HG03066 (cell line): ENCODE data around the gene ARHGAP30.
A peak's percentile ranks its signal among the peaks of the same experiment; 100 is the strongest.
"Not testable (repeated sequence)": the region's sequence is repeated elsewhere in the genome, so short reads cannot be mapped to it uniquely, and the experiment has no call there.

ENCODE experiments used
- ATAC-seq: cut with Tn5 transposase; IDR thresholded peaks from one replicate; pipeline ENCODE4 v1.9.1; 2021; ENCODE audit warnings: low read depth; ENCODE audit not compliant: unreplicated experiment

The ARHGAP30 gene

GRCh38 chr1:161044535-161044907, 25.2 kb downstream of the ARHGAP30 start:
- no peak for ATAC-seq

GRCh38 chr1:161039546-161039945, 30.1 kb downstream of the ARHGAP30 start:
- ATAC-seq, result no peak

- no peak for ATAC-seq
Observed at GRCh38 chr1:161039154-161039545, 30.5 kb downstream of the ARHGAP30 start.

DNA sequence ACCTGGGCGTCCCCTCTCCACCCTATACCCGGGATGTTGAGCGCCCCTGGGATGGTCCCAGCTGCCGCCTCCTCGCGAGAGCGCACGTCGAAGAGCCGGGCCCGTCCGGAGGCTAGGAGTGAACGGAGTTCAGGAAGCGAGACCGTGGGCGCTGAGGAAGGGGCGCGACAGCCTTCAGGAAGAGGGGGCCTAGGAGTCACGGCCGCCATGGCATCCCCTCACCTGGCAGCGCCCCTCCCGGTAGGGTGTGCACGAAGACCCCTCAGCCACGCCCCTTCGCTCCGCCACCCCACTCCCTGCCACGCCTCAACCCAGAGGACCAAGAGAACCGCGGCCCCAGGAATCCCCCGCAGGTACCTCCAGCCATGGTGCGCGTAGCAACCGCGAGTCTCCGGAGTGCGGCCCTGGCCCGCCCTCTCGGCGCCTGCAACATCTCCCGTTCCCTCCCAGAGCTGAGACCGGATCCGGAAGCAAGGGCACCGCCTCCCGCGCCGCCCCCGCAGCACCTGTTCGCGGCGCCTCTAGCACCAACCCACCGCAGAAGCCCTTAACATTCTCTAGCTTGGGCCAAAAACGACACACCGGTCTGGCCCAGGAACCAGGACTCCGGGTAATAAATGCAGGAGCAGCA, 31.1 kb downstream of the ARHGAP30 start, which contains the start of gene TSTD1:
Gene TSTD1, minus strand, starts transcription at position 442 of the 631 bp plus-strand sequence. Its CDS starts 75 bp downstream, at position 367.
- ATAC-seq, result peak; percentile 86

DNA sequence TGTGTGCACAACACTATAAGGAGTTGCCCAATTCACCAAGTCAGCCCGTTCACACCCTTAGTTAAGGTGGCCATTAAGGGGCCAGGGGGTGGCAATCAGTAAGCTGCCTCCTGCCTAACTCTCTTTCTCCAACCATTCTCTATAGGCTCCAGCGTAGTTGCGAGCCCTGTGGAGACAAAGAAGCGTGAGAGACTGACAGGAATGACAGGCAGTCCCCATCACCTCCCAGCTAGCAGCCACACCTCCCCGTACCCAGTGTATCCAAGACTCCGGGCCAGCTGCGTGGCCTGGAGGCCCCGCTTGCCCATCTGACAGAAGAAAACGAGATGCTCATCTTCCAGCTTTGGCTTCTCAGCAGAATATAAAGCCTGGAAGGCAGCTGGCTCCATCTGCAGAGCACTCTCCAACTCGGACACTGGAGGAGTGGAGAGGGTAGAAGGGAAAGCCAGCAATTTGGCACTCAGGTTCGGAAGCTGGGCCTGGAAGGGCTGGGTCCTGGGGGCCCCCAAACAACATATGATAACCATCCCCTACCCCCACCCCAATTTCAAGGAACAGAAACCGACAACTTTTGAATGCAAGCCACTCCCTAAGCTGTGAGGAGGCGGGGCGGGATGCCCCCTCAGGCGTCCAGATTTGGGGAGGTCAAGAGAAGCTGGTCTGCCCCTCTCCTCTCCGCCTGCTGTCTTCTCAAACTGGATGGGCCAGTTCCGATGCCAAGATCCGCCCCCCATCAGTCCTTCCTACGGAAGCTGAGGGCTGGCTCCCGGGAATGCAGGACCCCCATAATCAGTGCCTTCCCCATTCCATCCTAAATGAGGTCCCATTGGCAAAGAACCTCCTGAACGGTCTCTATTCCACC, 31.8 kb downstream of the ARHGAP30 start:
- no peak for ATAC-seq

DNA sequence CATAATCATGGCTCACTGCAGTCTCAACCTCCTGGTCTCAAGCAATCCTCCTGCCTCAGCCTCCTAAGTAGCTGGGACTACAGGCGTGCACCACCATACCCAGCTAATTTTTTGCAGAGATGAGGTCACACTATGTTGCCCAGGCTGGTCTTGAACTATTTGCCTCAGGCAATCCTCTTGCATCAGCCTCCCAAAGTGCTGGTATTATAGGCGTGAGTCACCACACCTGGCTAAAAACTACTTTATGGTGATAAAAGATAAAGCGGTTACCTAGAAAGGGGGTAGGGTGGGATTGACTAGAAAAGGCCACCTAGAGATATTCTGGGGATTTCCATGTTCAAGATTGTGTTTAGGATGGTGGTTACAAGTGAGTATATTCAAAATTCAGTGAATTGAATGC, 35.9 kb downstream of the ARHGAP30 start:
- ATAC-seq, result no peak

- ATAC-seq, result no peak
Observed at GRCh38 chr1:161032409-161032808, 37.3 kb downstream of the ARHGAP30 start.

GRCh38 chr1:161031874-161032273, 37.8 kb downstream of the ARHGAP30 start:
- ATAC-seq, result no peak

DNA sequence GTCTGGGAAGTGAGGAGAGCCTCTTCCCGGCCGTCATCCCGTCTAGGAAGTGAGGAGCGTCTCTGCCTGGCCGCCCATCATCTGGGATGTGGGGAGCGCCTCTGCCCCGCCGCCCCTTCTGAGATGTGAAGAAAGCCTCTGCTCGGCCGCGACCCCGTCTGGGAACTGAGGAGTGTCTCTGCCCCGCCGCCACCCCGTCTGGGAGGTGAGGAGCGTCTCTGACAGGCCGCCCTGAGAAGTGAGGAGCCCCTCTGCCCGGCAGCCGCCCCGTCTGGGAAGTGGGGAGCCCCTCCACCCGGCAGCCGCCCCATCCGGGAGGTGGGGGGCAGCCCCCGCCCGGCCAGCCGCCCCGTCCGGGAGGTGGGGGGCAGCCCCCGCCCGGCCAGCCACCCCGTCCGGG, 40.2 kb downstream of the ARHGAP30 start:
- ATAC-seq, result not testable (repeated sequence)

DNA sequence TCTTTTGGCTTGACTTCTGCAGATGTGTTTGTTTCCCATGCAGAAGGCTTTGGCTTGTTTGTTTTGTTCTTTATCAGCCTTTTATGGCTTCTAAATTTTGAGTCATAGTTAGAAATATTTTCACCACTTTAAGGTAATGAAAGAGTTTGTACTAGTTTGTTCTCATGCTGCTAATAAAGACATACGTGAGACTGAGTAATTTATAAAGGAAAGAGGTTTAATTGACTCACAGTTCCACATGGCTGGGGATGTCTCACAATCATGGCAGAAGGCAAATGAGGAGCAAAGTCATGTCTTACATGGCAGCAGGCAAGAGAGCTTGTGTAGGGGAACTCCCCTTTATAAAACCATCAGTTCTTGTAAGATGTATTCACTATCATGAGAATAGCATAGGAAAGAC, 42.7 kb downstream of the ARHGAP30 start:
- ATAC-seq, result not testable (repeated sequence)

- not testable (repeated sequence) for ATAC-seq
Observed at GRCh38 chr1:161022432-161022831, 47.3 kb downstream of the ARHGAP30 start.

DNA sequence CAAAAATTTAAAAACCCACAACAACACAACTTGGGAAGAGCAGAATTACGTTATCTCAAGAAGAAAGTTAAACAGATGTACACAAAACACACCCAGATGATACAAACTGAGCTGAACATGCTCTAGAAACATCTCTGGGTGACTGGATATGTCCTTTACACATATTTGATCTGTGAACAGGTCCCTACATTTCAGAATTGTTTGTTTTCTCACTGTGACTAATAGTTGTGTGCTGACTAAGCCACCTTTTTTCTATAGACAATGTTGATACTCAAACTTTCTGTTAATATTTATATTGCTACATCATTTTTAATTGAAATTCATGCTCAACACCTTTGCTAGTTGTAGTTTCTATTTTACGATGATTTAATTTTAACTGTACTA, 47.7 kb downstream of the ARHGAP30 start:
- no peak for ATAC-seq

DNA sequence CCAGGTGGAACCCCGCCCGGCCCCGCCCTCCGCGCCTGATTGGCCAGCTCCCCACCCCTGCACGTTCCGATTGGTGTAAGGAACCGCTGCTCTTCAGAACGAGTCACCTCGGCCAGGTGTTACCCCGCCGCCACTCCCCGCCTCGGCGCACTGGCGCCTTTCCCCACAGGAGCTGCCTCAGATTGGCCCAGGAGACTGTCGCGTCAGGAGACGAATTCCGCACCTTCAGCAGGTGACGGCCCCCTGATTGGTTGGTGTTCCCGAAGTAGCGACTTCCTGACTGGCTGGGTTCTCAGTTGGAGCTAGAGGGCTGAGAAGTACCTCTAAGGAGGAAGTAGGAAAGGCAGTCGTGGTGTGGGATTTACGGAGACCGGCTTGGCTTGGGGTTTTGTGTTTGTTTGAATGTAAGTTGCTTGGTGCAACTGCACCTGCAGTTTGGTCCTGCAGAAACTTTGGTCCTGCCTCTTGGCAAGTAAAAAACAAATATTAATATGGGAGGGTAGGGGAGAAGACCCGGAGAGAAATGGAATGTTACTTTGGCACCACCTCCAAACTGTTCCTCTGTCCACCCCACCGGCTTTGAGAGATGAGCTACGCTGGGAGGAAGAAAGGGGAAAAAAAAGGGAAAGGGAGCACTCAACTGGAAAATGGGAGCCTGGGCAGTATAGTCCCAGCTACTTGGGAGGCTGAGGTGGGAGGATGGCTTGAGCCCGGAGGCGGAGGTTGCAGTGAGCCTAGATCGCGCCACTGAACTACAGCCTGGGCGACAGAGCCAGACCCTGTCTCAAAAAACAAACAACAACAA, 48.3 kb downstream of the ARHGAP30 start:
- ATAC-seq, result peak; percentile 86

DNA sequence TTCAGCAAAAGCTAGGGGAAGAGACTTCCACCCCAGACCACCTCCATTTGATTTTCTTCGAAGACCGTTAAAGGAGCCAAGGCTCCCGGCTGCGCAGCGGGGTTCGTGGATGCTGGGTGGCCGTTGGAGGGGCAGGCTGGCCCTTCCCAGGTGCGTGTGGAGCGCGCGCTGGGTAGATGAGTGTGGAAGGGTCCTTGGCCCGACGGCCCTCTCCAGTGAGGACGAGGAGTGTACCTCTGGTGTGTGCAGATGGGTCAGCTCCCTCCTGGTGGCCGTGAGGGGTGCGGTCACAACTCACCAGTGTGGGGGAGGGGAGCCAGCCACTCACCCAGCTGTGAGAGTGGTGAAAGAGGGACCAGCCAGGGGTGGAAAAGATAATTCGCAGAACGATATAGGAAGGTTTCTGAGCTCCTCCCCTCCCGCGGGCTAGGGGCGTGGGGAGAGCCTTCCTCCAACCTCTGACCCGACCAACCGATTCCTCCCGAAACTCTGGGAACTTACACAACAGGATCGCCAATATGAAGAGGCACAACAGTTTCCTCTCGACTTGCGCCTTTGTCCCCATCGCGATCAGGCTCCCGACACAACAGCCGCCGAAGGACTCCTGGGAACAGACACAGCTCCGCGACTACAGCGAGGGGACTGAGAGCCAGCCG, 49.1 kb downstream of the ARHGAP30 start, which contains the start of gene F11R:
Gene F11R, minus strand, starts transcription at position 644 of the 656 bp plus-strand sequence. Its CDS starts 79 bp downstream, at position 565.
- ATAC-seq, result peak; percentile 45

DNA sequence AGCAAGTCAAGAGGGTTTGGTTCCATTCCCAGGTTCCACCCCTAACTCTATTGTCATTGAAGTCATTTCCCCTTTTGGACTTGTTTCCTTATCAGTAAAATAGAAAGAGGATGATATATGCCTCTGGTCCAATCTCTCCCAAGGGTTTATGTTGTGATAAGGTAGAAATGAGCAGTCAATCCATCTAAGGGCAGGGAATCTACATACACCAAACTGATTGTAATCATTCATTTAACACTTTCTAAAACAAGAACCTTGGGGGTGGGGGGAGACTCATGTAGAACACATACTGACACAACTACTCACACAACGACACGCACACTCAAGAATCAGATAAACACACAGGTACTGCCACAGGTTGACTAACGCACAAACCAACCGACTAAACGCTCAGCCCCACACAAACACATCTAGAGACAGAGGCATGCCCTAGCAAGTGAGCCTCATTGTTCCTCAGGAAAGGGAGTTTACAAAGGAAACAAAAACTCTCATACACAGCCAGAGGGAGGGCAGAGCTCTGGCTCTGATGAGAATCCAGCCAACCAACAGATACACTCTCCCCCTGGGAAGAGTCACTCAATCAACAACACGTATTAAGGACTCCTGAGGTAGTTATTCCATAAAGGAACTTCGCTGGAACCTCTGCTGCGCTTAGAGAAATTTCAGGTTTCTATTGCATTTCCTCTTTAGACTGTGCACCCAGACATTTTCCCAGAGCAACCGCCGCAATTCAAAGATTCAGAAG, 49.8 kb downstream of the ARHGAP30 start:
- no peak for ATAC-seq

GRCh38 chr1:161019111-161019660, 50.5 kb downstream of the ARHGAP30 start:
- not testable (repeated sequence) for ATAC-seq

DNA sequence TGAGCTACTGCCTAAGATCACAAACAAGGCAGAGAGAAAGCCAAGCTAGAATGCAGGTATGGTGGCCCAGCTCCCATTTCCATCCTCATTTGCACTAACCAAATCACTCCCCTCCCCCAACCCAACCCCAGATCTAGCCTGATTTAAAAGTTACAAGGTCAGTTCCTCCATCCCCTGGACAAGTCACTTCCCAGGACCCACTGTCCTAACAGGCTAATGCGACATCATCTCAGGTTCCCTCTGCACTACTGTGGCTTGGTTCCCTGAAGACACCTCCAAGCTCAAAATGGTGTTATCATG, 51.1 kb downstream of the ARHGAP30 start:
- no peak for ATAC-seq

GRCh38 chr1:161017756-161018630, 51.7 kb downstream of the ARHGAP30 start:
- ATAC-seq, result no peak

DNA sequence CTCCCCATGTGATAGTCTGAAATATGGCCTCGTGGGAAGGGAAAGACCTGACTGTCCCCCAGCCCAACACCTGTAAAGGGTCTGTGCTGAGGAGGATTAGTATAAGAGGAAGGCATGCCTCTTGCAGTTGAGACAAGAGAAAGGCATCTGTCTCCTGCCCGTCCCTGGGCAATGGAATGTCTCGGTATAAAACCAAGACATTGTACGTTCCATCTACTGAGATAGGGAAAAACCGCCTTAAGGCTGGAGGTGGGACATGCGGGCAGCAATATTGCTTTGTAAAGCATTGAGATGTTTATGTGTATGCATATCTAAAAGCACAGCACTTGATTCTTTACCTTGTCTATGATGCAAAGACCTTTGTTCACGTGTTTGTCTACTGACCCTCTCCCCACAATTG, 52.5 kb downstream of the ARHGAP30 start:
- ATAC-seq, result not testable (repeated sequence)
